Neural cell (in vitro differentiated cells): ENCODE measurements around the gene PMF1.

Experiments
- MXI1 ChIP-seq: fragments of 450-650 bp; conservative IDR thresholded peaks from 2 replicates; pipeline ENCODE4 v1.6.1; 2014; ENCODE audit warnings: antibody characterized with exemption, mild to moderate bottlenecking; ENCODE audit not compliant: poor library complexity, severe bottlenecking
- RAD21 ChIP-seq: fragments of 450-650 bp; conservative IDR thresholded peaks from 2 replicates; pipeline ENCODE4 v1.6.1; 2014; ENCODE audit warnings: antibody characterized with exemption, mild to moderate bottlenecking, moderate library complexity
- TAF1 ChIP-seq: IDR thresholded peaks from 2 replicates; pipeline ENCODE4 v1.6.1; 2012; ENCODE audit warnings: low read depth

- TF ChIP-seq TAF1 (no peak), RAD21 (no peak), MXI1 (no peak)
Observed at GRCh38 chr1:156238248-156238647, 25.4 kb downstream of the PMF1 start.
